H9 (cell line): ENCODE measurements around the gene CDC20. TPM values are rescaled to one million over a fixed set of nuclear protein-coding genes. Genes with fewer than 3 reads are reported as not detected.
A peak's percentile ranks its signal among the peaks of the same experiment; 100 is the strongest.

Experiments
- DNase-seq: peaks from one replicate; pipeline ENCODE4 v3.0.0-alpha.2; 2017
- H2AFZ ChIP-seq: one replicate; pipeline ENCODE4 v1.6.1; 2013; ENCODE audit warnings: mild to moderate bottlenecking, low read length, control low read depth, moderate library complexity
- H2AK5ac ChIP-seq: 2 replicates; pipeline ENCODE4 v1.6.1; 2013; ENCODE audit warnings: low read length, control low read depth, mixed read lengths; ENCODE audit not compliant: insufficient read length
- H2BK120ac ChIP-seq: one replicate; pipeline ENCODE4 v1.6.1; 2013; ENCODE audit warnings: low read depth, mild to moderate bottlenecking, low read length, control low read depth, inconsistent platforms; ENCODE audit not compliant: poor library complexity, severe bottlenecking
- H2BK12ac ChIP-seq: 2 replicates; pipeline ENCODE4 v1.6.1; 2013; ENCODE audit warnings: low read length, control low read depth, mixed read lengths, low read depth; ENCODE audit not compliant: insufficient read length
- H2BK15ac ChIP-seq: 2 replicates; pipeline ENCODE4 v1.6.1; 2013; ENCODE audit warnings: low read depth, low read length, control low read depth
- H2BK20ac ChIP-seq: one replicate; pipeline ENCODE4 v1.6.1; 2013; ENCODE audit warnings: low read depth, mild to moderate bottlenecking, low read length, control low read depth, inconsistent platforms; ENCODE audit not compliant: poor library complexity, severe bottlenecking
- H2BK5ac ChIP-seq: 2 replicates; pipeline ENCODE4 v1.6.1; 2013; ENCODE audit warnings: low read length, control low read depth, mixed read lengths; ENCODE audit not compliant: insufficient read length
- H3K14ac ChIP-seq: 2 replicates; pipeline ENCODE4 v1.6.1; 2013; ENCODE audit warnings: low read length, control low read depth; ENCODE audit not compliant: insufficient read depth
- H3K18ac ChIP-seq: 2 replicates; pipeline ENCODE4 v1.6.1; 2013; ENCODE audit warnings: low read depth, mild to moderate bottlenecking, mixed read lengths, low read length, control low read depth; ENCODE audit not compliant: insufficient read length
- H3K23ac ChIP-seq: 2 replicates; pipeline ENCODE4 v1.6.1; 2013; ENCODE audit warnings: low read length, control low read depth, mixed read lengths, low read depth; ENCODE audit not compliant: insufficient read length
- H3K23me2 ChIP-seq: 2 replicates; pipeline ENCODE4 v1.6.1; 2013; ENCODE audit warnings: low read depth, mild to moderate bottlenecking, mixed read lengths, low read length, control low read depth; ENCODE audit not compliant: insufficient read length, poor library complexity, severe bottlenecking
- H3K27ac ChIP-seq: 2 replicates; pipeline ENCODE4 v1.5.1; 2013; ENCODE audit warnings: low read length, control low read depth, mixed read lengths, low read depth; ENCODE audit not compliant: insufficient read length
- H3K27me3 ChIP-seq: 2 replicates; pipeline ENCODE4 v1.6.1; 2013; ENCODE audit warnings: low read length, control low read depth, inconsistent platforms; ENCODE audit not compliant: insufficient read depth
- H3K4ac ChIP-seq: 2 replicates; pipeline ENCODE4 v1.6.1; 2013; ENCODE audit warnings: low read depth, mild to moderate bottlenecking, control low read depth, inconsistent platforms, low read length, moderate library complexity
- H3K4me1 ChIP-seq: 2 replicates; pipeline ENCODE4 v1.6.1; 2013; ENCODE audit warnings: low read length, control low read depth, inconsistent platforms; ENCODE audit not compliant: insufficient read depth
- H3K4me2 ChIP-seq: 2 replicates; pipeline ENCODE4 v1.6.1; 2013; ENCODE audit warnings: low read length, control low read depth, mixed read lengths; ENCODE audit not compliant: insufficient read length, insufficient read depth
- H3K56ac ChIP-seq: 2 replicates; pipeline ENCODE4 v1.6.1; 2013; ENCODE audit warnings: low read depth, mild to moderate bottlenecking, mixed read lengths, low read length, control low read depth; ENCODE audit not compliant: insufficient read length
- H3K79me1 ChIP-seq: 2 replicates; pipeline ENCODE4 v1.6.1; 2013; ENCODE audit warnings: low read depth, mild to moderate bottlenecking, moderate library complexity, low read length, control low read depth, inconsistent platforms; ENCODE audit not compliant: insufficient read depth, poor library complexity, severe bottlenecking
- H3K79me2 ChIP-seq: 2 replicates; pipeline ENCODE4 v1.6.1; 2013; ENCODE audit warnings: low read length, control low read depth, inconsistent platforms; ENCODE audit not compliant: insufficient read depth
- H3K9ac ChIP-seq: 2 replicates; pipeline ENCODE4 v1.6.1; 2013; ENCODE audit warnings: low read length, control low read depth, mixed read lengths; ENCODE audit not compliant: insufficient read length; ENCODE audit errors: extremely low read depth
- H3K9me3 ChIP-seq: one replicate; pipeline ENCODE4 v1.6.1; 2013; ENCODE audit warnings: low read depth, low read length, inconsistent platforms; ENCODE audit not compliant: control insufficient read depth
- H3T11ph ChIP-seq: one replicate; pipeline ENCODE4 v1.6.1; 2013; ENCODE audit warnings: mild to moderate bottlenecking, low read length, control low read depth, inconsistent platforms
- H4K20me1 ChIP-seq: one replicate; pipeline ENCODE4 v1.6.1; 2013; ENCODE audit not compliant: control insufficient read depth, insufficient read length, insufficient read depth
- H4K5ac ChIP-seq: 2 replicates; pipeline ENCODE4 v1.6.1; 2013; ENCODE audit warnings: low read depth, mild to moderate bottlenecking, mixed read lengths, low read length, control low read depth; ENCODE audit not compliant: insufficient read length
- H4K8ac ChIP-seq: replicated peaks from 2 replicates; pipeline ENCODE4 v1.6.1; 2013; ENCODE audit warnings: low read length, control low read depth, mixed read lengths, low read depth; ENCODE audit not compliant: insufficient read length
- H4K91ac ChIP-seq: 2 replicates; pipeline ENCODE4 v1.6.1; 2013; ENCODE audit warnings: low read depth, mild to moderate bottlenecking, moderate library complexity, mixed read lengths, low read length, control low read depth; ENCODE audit not compliant: insufficient read length
- H3K27ac Mint-ChIP-seq, 3 experiments: 2 replicates in 2 of 3; 3 replicates in 1 of 3; pipeline ENCODE4 v1.8.0; 2020 to 2021; ENCODE audit warnings: mixed read lengths in 3 of 3, mild to moderate bottlenecking in 1 of 3, moderate library complexity in 1 of 3
- H3K27me3 Mint-ChIP-seq: 2 replicates; pipeline ENCODE4 v1.8.0; 2021; ENCODE audit warnings: low read depth, mild to moderate bottlenecking, moderate library complexity, mixed read lengths
- H3K36me3 Mint-ChIP-seq, 3 experiments: 2 replicates in 2 of 3; 3 replicates in 1 of 3; pipeline ENCODE4 v1.8.0; 2020 to 2021; ENCODE audit warnings: low read depth in 3 of 3, mixed read lengths in 3 of 3; ENCODE audit not compliant: insufficient read depth in 1 of 3
- H3K4me1 Mint-ChIP-seq, 2 experiments: 2 replicates each; pipeline ENCODE4 v1.8.0; 2020; ENCODE audit warnings: mixed read lengths in 2 of 2
- H3K4me3 Mint-ChIP-seq, 2 experiments: 2 replicates in 1 of 2; 3 replicates in 1 of 2; pipeline ENCODE4 v1.8.0; 2020 to 2021; ENCODE audit warnings: mild to moderate bottlenecking in 2 of 2, mixed read lengths in 2 of 2, moderate library complexity in 1 of 2
- H3K9me3 Mint-ChIP-seq, 2 experiments: 2 replicates in 1 of 2; 3 replicates in 1 of 2; pipeline ENCODE4 v1.8.0; 2020; ENCODE audit warnings: mild to moderate bottlenecking in 2 of 2, mixed read lengths in 2 of 2, moderate library complexity in 1 of 2
- WGBS: extraction: QIAGEN DNeasy Blood & Tissue Kit; methylation state at CpG from one replicate; pipeline ENCODE4 v1.1.7; 2013; ENCODE audit warnings: missing lambda C conversion rate, low lambda C conversion rate, mixed read lengths; ENCODE audit not compliant: insufficient read length; ENCODE audit errors: extremely low coverage; 5-methylcytosine and 5-hydroxymethylcytosine counted together
- long read RNA-seq: library from polyadenylated mRNA; unstranded; transcript quantifications from one replicate; pipeline ENCODE4 v2.0.0, GENCODE V29; 2020
- total RNA-seq: library from RNA; stranded (reverse); gene quantifications from 2 replicates; pipeline ENCODE4 v1.2.1, GENCODE V29; 2021
- TF ChIP-seq, protein P1 (sequence below): fragments of 200-600 bp; sonication (generic); conservative IDR thresholded peaks from 3 replicates; pipeline ENCODE4 v1.8.0; 2021; ENCODE audit warnings: antibody characterized with exemption, mild to moderate bottlenecking

CDC20 gene
- total RNA-seq, result 246 and 251 TPM in 2 replicates
- long read RNA-seq, transcript CDC20-202 (10 exons, 1,777 nt), result minor isoform, 296 of 2,444 reads
- long read RNA-seq, transcript CDC20-201 (11 exons, 1,675 nt), result major isoform, 2,051 of 2,444 reads
- long read RNA-seq, partial matches to known transcripts, result 23 of 2,444 reads
- long read RNA-seq, other reads (novel, unspliced or antisense), result 74 of 2,444 reads

DNA sequence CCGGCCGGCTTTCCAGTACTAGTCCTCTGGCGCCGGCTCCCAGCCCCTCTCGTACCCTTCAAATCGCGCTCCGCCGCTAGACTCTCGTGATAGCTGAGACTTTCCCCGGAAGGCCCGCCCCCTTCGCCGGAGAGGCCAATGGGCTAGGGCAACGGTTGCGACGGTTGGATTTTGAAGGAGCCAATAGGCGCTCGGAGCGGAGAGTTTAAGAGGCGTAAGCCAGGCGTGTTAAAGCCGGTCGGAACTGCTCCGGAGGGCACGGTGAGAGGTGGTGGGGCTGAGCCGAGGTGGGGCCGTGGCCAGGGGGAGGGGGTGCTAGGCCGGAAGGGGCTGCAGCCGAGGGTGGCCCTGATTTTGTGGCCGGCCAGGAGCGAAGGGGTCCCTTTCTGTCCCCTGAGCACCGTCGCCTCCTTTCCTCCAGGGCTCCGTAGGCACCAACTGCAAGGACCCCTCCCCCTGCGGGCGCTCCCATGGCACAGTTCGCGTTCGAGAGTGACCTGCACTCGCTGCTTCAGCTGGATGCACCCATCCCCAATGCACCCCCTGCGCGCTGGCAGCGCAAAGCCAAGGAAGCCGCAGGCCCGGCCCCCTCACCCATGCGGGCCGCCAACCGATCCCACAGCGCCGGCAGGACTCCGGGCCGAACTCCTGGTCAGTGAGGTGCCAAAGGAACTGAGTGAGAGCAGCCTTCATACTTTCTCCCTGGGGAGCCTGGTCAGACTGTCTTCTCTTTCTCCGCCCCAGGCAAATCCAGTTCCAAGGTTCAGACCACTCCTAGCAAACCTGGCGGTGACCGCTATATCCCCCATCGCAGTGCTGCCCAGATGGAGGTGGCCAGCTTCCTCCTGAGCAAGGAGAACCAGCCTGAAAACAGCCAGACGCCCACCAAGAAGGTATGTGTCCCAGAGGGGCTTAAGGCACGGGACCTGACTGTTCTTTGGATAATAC, at the start of gene CDC20:
TSS of gene CDC20 (plus strand) at position 236 of the 948 bp plus-strand sequence. CDS start at position 471, 235 bp downstream.
- H3K36me3 Mint-ChIP-seq, result peaks cover 40 to 54% (median 46%) of the 10 kb centered on the region in 3 experiments

More for the DNA sequence above, at the start of gene CDC20:
- H3K27me3 ChIP-seq, result no peaks in the 10 kb centered on the region
- peak within 1 kb of the TSS; percentile 4 for H2BK5ac ChIP-seq
- H3K56ac ChIP-seq, result peak within 1 kb of the TSS; percentile 70
- peak within 1 kb of the TSS; percentile 95 for H3K4me2 ChIP-seq
- H4K5ac ChIP-seq, result no peak within 1 kb of the TSS
- no peak within 1 kb of the TSS for H4K91ac ChIP-seq
- no peak within 1 kb of the TSS for H3T11ph ChIP-seq
- no peak within 1 kb of the TSS for H3K23ac ChIP-seq
- H2BK12ac ChIP-seq, result no peak within 1 kb of the TSS
- no peak within 1 kb of the TSS; the same call in none of the 2 replicates for H3K4ac ChIP-seq
- H4K20me1 ChIP-seq, result no peaks in the 10 kb centered on the region
- no peaks in the 10 kb centered on the region for H3K9me3 ChIP-seq
- H3K14ac ChIP-seq, result peak within 1 kb of the TSS; percentile 89
- H2BK15ac ChIP-seq, result no peak within 1 kb of the TSS
- H2AK5ac ChIP-seq, result no peak within 1 kb of the TSS
- WGBS, result no CpG with 5 or more reads among the region's 59 CpGs
- no peak within 1 kb of the TSS for H4K8ac ChIP-seq
- H3K18ac ChIP-seq, result peak within 1 kb of the TSS; percentile 81
- no peaks in the 10 kb centered on the region; a peak in 2 of 5 replicates for H3K9me3 Mint-ChIP-seq
- H3K79me1 ChIP-seq, result peaks cover 14% of the 10 kb centered on the region
- no peak within 1 kb of the TSS for H2AFZ ChIP-seq
- H2BK120ac ChIP-seq, result no peak within 1 kb of the TSS
- TF ChIP-seq, protein P1, sequence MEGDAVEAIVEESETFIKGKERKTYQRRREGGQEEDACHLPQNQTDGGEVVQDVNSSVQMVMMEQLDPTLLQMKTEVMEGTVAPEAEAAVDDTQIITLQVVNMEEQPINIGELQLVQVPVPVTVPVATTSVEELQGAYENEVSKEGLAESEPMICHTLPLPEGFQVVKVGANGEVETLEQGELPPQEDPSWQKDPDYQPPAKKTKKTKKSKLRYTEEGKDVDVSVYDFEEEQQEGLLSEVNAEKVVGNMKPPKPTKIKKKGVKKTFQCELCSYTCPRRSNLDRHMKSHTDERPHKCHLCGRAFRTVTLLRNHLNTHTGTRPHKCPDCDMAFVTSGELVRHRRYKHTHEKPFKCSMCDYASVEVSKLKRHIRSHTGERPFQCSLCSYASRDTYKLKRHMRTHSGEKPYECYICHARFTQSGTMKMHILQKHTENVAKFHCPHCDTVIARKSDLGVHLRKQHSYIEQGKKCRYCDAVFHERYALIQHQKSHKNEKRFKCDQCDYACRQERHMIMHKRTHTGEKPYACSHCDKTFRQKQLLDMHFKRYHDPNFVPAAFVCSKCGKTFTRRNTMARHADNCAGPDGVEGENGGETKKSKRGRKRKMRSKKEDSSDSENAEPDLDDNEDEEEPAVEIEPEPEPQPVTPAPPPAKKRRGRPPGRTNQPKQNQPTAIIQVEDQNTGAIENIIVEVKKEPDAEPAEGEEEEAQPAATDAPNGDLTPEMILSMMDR, result no peak
- H3K27me3 Mint-ChIP-seq, result no peaks in the 10 kb centered on the region; the same call in 1 of the 2 replicates
- H3K27ac ChIP-seq, result peak within 1 kb of the TSS; percentile 8
- peak within 1 kb of the TSS; percentile 91 to 92 for H3K4me3 Mint-ChIP-seq
- H3K4me1 ChIP-seq, result peaks cover 6% of the 10 kb centered on the region; the same call in 1 of the 2 replicates
- peak; percentile 99 for DNase-seq
- no peak within 1 kb of the TSS for H2BK20ac ChIP-seq
- H3K79me2 ChIP-seq, result peaks cover 15% of the 10 kb centered on the region; the same call in 1 of the 2 replicates
- H3K23me2 ChIP-seq, result peaks cover 5% of the 10 kb centered on the region
- peaks cover 29 to 33% of the 10 kb centered on the region in 2 experiments for H3K4me1 Mint-ChIP-seq
- peak within 1 kb of the TSS; percentile 99 for H3K27ac Mint-ChIP-seq
- H3K9ac ChIP-seq, result peak within 1 kb of the TSS; percentile 86
